GM21786 (cell line): ENCODE measurements around the gene DAZAP1.

Experiments
- ATAC-seq: cut with Tn5 transposase; IDR thresholded peaks from one replicate; pipeline ENCODE4 v1.9.1; 2021; ENCODE audit not compliant: unreplicated experiment

DAZAP1 gene

DNA sequence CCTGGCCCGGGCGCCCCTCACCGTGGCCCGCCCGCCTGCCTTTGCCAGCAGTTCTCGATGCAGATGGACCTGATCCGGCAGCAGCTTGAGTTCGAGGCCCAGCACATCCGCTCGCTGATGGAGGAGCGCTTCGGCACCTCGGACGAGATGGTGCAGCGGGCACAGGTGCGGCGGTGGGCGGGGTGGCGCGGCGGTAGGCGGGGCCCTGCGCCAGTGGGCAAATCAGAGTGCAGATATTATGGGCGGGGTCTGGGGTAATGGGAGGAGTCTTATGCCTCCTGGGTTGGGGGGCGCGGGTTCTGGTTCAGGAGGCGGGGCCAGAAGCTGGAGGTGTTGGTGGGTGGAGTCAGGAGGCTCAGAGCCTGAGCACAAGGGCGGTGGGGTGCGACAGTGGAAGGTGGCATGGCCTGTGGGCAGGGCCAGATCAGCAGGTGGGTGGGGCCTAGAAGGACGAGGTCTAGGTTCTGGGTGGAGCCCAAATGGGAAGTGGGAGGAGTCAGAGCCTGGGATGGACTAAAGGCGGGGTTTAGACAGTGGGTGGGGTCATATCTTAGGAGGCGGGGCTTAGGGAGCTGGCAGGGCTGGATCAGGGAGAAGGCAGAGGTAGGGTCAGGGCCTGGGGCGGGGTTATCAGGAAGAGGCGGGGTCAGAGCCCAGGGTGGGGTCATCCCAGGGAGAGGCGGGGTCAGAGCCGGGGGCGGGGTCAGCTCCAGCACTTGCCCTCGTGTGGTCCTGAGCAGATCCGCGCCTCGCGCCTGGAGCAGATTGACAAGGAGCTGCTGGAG is 48.1 kb downstream of the DAZAP1 start:
- no peak for ATAC-seq

GRCh38 chr19:1456121-1456900 is 48.9 kb downstream of the DAZAP1 start:
- no peak for ATAC-seq

DNA sequence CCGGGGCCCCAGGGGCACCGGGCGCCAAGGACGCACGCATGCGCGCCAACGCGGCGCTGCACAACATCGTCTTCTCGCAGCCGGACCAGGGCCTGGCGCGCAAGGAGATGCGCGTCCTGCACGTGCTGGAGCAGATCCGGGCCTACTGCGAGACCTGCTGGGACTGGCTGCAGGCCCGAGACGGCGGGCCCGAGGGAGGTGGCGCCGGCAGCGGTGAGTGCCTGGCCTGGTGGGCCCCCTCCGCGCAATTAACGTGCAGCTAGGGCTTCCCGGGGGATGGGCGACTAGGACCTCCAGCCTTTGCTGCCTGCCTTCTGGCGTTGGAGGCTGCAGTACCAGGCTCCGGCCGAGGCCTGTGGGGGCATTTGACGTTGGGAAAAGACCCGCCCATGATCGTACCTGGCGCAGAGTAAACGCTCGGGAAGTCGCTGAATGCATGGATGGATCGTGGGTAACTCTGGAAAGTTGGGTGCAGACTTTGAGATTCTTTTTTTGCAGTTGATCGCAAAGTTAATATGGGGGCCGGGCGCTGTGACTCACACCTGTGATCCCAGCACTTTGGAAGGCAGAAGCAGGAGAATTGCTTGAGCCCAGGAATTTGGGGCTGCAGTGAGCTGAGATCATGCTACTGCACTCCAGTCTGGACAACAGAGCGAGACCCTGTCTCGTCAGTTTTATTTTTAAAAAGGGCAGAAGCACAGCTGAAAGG is 49.8 kb downstream of the DAZAP1 start:
- no peak for ATAC-seq

DNA sequence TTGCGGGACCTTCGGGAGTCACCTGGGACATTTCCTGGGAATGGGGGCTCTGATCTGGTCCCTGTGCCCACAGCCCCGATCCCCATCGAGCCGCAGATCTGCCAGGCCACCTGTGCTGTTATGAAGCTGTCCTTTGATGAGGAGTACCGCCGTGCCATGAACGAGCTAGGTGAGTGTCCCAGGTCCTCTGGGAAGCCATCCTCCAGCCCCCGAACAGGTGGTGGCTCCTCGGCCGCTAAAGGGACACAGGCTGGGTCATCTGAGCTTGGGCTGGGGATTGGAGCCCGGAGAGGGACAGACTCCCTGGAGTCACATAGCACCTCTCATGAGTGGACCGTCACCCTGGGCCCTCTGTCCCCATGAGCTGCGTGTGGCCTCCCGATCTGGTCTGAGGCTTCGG is 50.5 kb downstream of the DAZAP1 start:
- ATAC-seq, result no peak

DNA sequence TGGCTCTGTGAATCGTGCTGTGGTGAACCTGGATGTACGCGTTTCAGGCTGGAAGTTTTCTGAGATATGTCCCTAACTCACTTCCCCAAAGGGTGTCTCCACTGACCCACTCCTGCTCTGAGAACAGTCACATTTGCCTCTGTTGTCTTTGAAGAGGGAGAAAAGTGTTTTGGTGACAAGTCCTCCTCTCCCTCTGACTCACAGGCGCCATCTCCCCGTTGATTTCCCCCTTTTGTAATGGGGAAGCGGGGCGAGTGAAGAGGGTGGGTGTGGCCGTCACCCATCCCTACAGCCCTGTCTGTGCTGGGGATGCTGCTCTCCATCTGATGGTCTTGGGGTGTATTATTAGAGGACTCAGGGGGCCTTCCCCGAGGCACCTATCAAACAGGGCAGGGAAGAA is 52.1 kb downstream of the DAZAP1 start:
- no peak for ATAC-seq

GRCh38 chr19:1460033-1460995 is 52.9 kb downstream of the DAZAP1 start:
- ATAC-seq, result no peak

GRCh38 chr19:1461862-1462261 is 54.5 kb downstream of the DAZAP1 start:
- ATAC-seq, result no peak

DNA sequence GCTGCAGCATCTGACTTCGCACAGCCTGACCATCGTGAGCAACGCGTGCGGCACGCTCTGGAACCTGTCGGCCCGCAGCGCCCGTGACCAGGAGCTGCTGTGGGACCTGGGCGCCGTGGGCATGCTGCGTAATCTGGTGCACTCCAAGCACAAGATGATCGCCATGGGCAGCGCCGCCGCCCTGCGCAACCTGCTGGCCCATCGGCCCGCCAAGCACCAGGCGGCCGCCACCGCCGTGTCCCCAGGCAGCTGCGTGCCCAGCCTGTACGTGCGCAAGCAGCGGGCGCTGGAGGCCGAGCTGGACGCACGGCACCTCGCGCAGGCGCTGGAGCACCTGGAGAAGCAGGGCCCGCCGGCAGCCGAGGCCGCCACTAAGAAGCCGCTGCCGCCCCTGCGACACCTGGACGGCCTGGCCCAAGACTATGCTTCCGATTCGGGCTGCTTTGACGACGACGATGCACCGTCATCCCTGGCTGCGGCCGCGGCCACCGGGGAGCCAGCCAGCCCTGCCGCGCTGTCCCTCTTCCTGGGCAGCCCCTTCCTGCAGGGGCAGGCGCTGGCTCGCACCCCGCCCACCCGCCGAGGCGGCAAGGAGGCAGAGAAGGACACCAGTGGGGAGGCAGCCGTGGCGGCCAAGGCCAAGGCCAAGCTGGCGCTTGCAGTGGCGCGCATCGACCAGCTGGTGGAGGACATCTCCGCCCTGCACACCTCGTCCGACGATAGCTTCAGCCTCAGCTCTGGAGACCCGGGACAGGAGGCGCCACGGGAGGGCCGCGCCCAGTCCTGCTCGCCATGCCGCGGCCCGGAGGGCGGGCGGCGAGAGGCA is 58.0 kb downstream of the DAZAP1 start:
- no peak for ATAC-seq

DNA sequence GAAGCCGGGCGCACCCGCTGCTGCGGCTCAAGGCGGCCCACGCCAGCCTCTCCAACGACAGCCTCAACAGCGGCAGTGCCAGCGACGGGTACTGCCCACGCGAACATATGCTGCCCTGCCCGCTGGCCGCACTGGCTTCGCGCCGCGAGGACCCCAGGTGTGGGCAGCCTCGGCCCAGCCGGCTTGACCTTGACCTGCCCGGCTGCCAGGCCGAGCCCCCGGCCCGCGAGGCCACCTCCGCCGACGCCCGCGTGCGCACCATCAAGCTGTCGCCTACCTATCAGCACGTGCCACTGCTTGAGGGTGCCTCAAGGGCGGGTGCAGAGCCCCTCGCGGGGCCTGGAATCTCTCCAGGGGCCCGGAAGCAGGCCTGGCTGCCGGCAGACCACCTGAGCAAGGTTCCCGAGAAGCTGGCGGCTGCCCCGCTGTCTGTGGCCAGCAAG is 58.7 kb downstream of the DAZAP1 start:
- no peak for ATAC-seq

GRCh38 chr19:1466461-1467214 is 59.3 kb downstream of the DAZAP1 start:
- ATAC-seq, result no peak

DNA sequence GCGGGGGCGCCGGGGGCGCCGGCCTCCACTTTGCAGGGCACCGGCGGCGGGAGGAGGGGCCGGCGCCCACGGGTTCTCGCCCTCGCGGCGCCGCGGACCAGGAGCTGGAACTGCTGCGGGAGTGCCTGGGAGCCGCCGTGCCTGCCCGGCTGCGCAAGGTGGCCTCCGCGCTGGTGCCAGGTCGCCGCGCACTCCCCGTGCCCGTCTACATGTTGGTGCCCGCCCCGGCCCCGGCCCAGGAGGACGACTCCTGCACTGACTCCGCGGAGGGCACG is 59.8 kb downstream of the DAZAP1 start:
- ATAC-seq, result no peak

- no peak for ATAC-seq
Observed at GRCh38 chr19:1467490-1468273, 60.3 kb downstream of the DAZAP1 start.

- no peak for ATAC-seq
Observed at GRCh38 chr19:1468274-1468820, 61.0 kb downstream of the DAZAP1 start.

DNA sequence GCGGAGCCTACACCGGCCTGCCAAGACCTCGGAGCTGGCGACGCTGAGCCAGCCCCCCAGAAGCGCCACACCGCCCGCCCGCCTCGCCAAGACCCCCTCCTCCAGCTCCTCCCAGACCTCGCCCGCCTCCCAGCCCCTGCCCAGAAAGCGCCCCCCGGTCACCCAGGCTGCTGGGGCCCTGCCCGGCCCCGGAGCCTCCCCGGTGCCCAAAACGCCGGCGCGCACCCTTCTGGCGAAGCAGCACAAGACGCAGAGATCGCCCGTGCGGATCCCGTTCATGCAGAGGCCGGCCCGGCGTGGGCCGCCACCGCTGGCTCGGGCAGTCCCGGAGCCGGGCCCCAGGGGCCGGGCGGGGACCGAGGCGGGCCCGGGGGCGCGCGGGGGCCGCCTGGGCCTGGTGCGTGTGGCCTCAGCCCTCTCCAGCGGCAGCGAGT is 61.5 kb downstream of the DAZAP1 start:
- ATAC-seq, result no peak

DNA sequence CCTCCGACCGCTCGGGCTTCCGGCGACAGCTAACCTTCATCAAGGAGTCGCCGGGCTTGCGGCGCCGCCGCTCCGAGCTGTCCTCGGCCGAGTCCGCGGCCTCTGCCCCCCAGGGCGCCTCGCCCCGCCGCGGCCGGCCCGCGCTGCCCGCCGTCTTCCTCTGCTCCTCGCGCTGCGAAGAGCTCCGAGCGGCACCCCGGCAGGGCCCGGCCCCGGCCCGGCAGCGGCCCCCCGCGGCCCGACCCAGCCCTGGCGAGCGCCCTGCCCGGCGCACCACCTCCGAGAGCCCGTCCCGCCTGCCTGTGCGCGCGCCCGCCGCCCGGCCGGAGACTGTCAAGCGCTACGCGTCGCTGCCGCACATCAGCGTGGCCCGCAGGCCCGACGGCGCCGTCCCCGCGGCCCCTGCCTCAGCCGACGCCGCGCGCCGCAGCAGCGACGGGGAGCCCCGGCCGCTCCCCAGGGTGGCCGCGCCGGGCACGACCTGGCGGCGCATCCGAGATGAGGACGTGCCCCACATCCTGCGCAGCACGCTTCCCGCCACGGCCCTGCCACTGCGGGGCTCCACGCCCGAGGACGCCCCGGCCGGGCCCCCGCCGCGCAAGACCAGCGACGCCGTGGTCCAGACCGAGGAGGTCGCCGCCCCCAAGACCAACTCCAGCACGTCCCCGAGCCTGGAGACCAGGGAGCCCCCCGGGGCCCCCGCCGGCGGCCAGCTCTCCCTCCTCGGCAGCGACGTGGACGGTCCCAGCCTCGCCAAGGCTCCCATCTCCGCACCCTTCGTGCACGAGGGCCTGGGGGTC is 62.1 kb downstream of the DAZAP1 start:
- no peak for ATAC-seq

DNA sequence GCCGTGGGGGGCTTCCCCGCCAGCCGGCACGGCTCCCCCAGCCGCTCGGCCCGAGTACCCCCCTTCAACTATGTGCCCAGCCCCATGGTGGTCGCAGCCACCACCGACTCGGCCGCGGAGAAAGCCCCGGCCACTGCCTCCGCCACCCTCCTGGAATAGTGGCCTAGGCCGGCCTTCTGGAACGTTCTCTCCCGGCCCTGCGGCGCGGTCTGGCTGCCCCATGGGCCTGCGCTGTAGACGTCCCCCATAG is 62.6 kb downstream of the DAZAP1 start:
- ATAC-seq, result no peak

- no peak for ATAC-seq
Observed at GRCh38 chr19:1470305-1471009, 63.1 kb downstream of the DAZAP1 start.
